GM21528 (cell line): ENCODE data around the gene THAP7.
A peak's percentile ranks its signal among the peaks of the same experiment; 100 is the strongest.
"Not testable (repeated sequence)": the region's sequence is repeated elsewhere in the genome, so short reads cannot be mapped to it uniquely, and the experiment has no call there.

Source experiments
- ATAC-seq: cut with Tn5 transposase; IDR thresholded peaks from one replicate; pipeline ENCODE4 v1.9.1; 2021; ENCODE audit warnings: mild to moderate bottlenecking, moderate library complexity; ENCODE audit not compliant: unreplicated experiment, low FRiP score

The THAP7 gene, protein sequence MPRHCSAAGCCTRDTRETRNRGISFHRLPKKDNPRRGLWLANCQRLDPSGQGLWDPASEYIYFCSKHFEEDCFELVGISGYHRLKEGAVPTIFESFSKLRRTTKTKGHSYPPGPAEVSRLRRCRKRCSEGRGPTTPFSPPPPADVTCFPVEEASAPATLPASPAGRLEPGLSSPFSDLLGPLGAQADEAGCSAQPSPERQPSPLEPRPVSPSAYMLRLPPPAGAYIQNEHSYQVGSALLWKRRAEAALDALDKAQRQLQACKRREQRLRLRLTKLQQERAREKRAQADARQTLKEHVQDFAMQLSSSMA

GRCh38 chr22:21001601-21002325 is at the start of gene THAP7:
Gene THAP7, minus strand, starts transcription at chr22:21002118. Its CDS starts 207 bp downstream, at chr22:21001911.
- peak; percentile 78 for ATAC-seq

GRCh38 chr22:21051145-21051830 is 49.4 kb upstream of the THAP7 start:
- no peak for ATAC-seq

- not testable (repeated sequence) for ATAC-seq
Measured at GRCh38 chr22:21048965-21049364, 47.0 kb upstream of the THAP7 start.

DNA sequence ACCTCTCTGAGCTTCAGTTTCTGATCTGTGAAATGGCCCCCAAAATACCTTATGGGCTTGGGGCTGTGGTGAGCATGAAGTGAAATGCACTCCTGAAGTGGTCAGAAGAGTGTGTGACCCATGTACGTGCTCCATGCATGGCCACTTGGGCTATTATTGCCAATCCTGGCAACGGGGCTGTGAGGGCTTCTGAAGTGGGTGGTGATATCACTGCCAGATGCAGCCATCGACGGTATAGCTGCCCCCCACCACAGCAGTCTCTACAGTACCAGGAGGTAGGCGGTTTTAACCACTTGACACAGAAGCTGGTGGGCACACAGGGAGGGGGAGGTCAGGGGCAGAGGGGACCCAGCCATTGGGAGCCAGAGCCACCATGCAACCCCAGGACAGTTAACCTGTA is 46.5 kb upstream of the THAP7 start:
- not testable (repeated sequence) for ATAC-seq

DNA sequence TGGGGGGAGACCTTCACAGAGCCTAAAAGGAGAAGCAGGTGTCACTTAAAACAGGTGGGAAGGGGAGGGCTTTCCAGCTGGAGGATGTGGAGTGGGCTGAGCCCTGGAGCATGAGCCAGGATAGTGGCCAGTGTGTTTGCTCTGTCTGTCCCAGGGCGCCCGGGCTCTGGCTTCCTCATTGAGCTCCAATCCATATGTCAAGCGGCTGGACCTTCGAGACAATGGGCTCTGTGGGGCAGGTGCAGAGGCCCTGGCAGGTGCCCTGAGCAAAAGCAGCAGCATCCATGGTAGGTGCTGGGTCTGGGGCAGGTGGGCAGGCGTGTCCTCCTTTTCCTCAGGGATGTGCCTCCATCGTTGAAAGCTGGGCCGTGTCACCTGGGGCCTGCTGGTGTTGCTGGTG is 45.8 kb upstream of the THAP7 start:
- no peak for ATAC-seq

DNA sequence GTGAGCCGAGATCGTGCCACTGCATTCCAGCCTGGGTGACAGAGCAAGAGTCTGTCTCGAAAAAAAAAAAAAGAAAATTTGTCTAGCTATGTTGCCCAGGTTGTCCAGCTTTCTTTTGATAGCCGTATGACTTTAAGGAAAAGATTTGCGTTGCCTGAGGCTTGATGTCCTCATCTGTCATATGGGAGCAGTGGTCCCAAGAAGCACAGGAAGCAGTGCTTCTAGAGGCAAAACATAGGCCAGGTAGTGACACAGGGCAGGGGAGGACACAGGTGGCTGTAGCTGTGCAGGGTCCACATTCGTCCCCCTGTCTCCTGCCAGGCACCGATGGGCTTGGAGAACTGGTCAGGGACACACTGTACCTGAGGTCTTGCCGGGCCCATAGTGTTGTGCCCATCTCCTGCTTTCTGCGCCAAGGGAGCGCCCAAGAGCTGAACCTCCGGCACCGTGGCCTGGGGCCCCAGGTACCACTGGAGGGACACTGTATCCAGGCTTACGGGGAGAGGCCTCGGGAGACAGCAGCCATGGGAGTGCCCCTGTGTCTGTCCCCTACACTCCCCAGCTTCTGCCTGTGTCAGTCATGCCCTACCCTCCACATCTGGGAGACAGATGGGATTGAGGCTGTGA is 45.2 kb upstream of the THAP7 start:
- ATAC-seq, result no peak

DNA sequence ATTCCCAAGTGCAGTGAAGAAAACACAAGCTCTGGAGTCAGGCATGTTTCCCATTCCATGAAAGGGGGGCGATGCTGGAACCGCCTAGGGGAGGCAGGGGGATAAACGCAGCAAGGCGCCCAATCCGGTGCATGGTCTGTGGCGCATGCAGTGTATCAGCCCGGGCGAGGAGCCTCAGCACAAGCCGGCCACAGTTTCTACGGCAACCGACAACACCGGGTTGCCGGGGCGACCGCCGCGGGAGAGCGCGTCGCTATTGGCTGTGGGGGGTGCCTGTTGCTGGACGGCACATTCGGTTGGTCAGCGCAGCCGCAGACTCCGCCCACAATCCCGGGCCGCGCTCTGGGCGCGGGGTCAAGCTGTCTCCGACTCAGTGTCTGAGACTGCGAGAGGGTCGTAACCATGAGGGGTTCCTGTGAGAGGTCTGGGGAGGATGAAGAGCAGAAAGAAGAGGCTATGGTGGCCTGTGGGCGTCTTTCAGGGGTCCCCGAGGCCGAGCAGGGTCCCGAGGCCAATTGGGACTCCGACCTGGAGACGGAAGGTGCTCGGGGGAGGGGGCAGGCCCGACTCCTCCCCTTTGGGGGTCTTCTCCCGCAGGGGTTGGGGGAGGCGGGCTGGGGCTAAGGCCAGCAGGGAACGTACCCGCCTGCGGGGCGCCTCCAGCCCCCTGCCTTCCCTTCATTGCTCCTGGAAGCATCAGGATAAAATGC is 43.8 kb upstream of the THAP7 start, which contains the start of gene LRRC74B:
Gene LRRC74B, plus strand, starts transcription at position 362 of the 710 bp plus-strand sequence. Its CDS starts 41 bp downstream, at position 403.
- ATAC-seq, result peak; percentile 64

- no peak for ATAC-seq
Measured at GRCh38 chr22:21044931-21045584, 43.1 kb upstream of the THAP7 start.

DNA sequence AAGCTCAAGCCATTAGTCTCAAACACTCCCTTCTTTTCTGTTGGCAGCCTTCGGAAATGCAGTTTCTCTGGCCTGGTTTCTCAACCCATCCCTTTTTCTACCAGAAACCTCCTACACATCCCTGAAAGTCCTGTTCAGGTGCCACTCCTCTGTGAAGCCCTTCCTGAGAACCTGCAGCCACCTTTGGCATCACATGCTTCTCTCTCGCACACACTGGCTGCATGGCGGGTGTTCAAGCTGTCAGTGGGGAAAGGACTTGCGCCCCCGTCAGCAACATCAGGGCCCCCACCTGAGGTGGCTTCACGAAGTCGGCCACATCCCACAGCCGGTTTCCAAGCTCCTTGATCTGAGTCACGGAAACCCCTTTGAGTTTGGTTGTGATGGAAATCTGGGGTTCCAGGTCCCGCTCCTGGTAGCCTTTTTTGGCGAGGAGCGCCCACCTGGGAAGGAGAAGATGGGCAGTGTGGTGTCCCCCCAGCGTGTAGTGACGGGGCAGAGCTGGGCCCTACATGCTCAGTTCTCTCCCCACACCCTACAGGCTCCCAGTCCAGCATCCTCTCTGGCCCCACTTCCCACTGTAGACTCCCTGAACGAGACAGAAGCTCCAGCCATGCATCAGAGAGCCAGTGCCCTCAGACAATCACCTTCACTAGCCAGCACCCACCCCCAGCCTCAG is 42.1 kb upstream of the THAP7 start:
- ATAC-seq, result no peak

DNA sequence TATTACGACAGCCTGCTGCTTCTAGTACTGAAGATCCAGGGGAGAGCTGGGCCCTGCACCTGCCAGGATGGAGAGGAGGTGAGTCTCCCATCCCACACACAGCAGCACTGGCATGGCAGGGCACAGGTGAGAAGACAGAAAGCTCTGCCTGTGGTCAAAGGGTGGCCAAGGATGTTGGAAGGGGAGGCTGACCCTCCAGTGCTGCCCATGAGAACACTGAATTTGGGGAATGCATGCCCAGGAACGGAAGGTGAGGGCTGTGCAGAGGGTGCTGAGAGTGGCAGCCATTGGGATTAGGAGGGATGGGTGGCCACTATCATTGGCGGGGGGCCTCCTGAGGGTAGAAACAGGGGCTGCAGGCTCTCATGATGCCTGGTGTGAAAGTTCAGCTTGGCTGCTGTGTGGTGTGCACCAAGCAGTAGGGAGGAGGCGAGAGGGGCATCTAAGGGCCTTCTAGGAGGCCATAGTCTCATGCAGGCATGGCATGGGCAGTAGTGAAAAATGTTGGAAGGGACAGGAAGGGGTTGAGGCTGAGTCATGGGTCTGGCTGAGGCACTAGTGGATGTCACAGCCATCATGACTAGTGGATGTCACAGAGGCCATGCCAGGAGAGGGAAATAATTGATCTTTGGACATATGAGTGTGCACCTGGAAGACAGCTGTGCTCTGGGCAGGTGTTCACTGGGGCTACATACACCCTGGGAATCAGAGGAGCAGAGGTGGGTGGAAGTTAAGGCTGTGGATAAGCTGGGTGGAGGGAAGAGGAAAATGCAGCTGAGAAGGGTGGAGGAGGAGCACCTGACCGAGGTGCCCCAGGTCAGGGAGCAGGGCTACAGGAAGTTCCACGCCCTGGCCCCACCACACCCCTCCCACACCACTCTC is 41.3 kb upstream of the THAP7 start:
- ATAC-seq, result no peak

DNA sequence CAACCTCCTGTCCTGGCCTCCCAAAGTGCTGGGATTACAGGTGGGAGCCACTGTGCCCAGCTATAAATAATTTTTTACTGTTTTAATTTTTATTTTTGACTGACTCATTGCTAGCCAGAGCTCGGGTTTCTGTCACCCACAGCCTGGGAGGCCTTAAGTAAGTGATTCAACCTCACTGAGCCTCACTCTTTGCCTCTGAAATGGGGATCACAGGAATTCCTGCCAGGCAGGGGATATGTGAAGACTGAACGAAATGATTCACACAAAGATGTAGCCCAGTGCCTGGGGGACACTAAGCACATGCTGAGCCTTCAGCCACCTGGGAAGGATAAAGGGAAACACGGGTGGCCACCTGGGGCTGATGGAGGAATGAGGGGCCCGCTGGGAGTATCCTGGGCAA is 40.0 kb upstream of the THAP7 start:
- ATAC-seq, result no peak

DNA sequence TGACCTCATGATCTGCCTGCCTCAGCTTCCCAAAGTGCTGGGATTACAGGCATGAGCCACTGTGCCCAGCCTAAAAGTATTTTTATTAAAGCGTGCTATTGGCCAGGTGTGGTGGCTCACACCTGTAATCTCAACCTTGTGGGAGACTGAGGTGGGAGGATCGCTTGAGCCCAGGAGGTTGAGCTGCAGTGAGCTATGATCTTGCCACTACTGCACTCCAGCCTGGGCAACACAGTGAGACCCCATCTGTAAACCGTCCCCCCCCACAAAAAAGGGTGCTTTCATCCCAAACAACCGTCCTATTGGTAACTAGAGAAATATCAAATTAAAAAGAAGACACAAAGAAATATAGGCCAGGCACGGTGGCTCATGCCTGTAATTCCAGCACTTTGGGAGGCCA is 37.2 kb upstream of the THAP7 start:
- ATAC-seq, result not testable (repeated sequence)

- no peak for ATAC-seq
Measured at GRCh38 chr22:21038405-21038804, 36.5 kb upstream of the THAP7 start.

GRCh38 chr22:21034989-21035388 is 33.1 kb upstream of the THAP7 start:
- no peak for ATAC-seq

DNA sequence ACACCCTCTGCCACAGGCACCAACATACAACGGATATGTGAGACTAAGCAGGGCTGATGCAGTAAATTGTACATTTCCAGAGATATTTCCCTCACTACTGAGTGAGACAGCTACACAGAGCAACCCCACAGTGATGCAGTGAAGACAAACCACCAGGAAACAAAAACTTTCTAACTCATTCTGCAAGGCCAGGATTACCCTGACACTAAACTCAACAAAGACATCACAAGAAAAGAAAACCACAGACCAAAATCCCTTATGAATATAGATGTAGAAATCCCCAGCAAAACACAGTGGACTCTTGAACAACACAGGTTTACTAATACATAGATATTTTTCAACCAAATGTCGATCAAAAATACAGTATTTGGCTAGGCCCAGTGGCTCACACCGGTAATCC is 32.0 kb upstream of the THAP7 start:
- ATAC-seq, result no peak

- no peak for ATAC-seq
Measured at GRCh38 chr22:21032868-21033688, 31.2 kb upstream of the THAP7 start.
